ENCODE data around the gene EP300.

The EP300 gene

GRCh38 chr22:41152902-41153301 lies 60.5 kb downstream of the EP300 start:
- no peak for DNase-seq (ENCODE audit: low spot score)
- in situ Hi-C loops (cut with MboI; ENCODE audit: low pct_unique_long_range_greater_than_20kb, low sequenced_read_pairs, unreplicated experiment) = no loop called here
- TF ChIP-seq CTCF (IDR thresholded peaks at IDR 0.05; ENCODE audit: extremely low read depth, insufficient read depth, missing control alignments) = no peak

GRCh38 chr22:41157083-41157482 lies 64.7 kb downstream of the EP300 start:
- in situ Hi-C loops (cut with MboI; ENCODE audit: low pct_unique_long_range_greater_than_20kb, low sequenced_read_pairs, unreplicated experiment) = no loop called here
- no peak for DNase-seq (ENCODE audit: low spot score)
- no peak for TF ChIP-seq CTCF (IDR thresholded peaks at IDR 0.05; ENCODE audit: extremely low read depth, insufficient read depth, missing control alignments)

- DNase-seq (ENCODE audit: low spot score) = no peak
- in situ Hi-C loops (cut with MboI; ENCODE audit: low pct_unique_long_range_greater_than_20kb, low sequenced_read_pairs, unreplicated experiment) = no loop called here
- TF ChIP-seq CTCF (IDR thresholded peaks at IDR 0.05; ENCODE audit: extremely low read depth, insufficient read depth, missing control alignments) = no peak
Measured at GRCh38 chr22:41169157-41169556, 76.8 kb downstream of the EP300 start.

- no peak for TF ChIP-seq CTCF (IDR thresholded peaks at IDR 0.05; ENCODE audit: extremely low read depth, insufficient read depth, missing control alignments)
- no peak for DNase-seq (ENCODE audit: low spot score)
- in situ Hi-C loops (cut with MboI; ENCODE audit: low pct_unique_long_range_greater_than_20kb, low sequenced_read_pairs, unreplicated experiment) = no loop called here
Measured at GRCh38 chr22:41171996-41172395, 79.6 kb downstream of the EP300 start.

- in situ Hi-C loops (cut with MboI; ENCODE audit: low pct_unique_long_range_greater_than_20kb, low sequenced_read_pairs, unreplicated experiment) = no loop called here
- no peak for DNase-seq (ENCODE audit: low spot score)
Measured at GRCh38 chr22:41175546-41175945, 83.2 kb downstream of the EP300 start.

GRCh38 chr22:41177040-41177621 lies 84.7 kb downstream of the EP300 start:
- TF ChIP-seq CTCF (IDR thresholded peaks at IDR 0.05; ENCODE audit: extremely low read depth, insufficient read depth, missing control alignments) = no peak
- in situ Hi-C loops (cut with MboI; ENCODE audit: low pct_unique_long_range_greater_than_20kb, low sequenced_read_pairs, unreplicated experiment) = no loop called here

More at GRCh38 chr22:41175546-41175945, 83.2 kb downstream of the EP300 start:
- TF ChIP-seq CTCF (IDR thresholded peaks at IDR 0.05; ENCODE audit: extremely low read depth, insufficient read depth, missing control alignments) = no peak

More at GRCh38 chr22:41177040-41177621, 84.7 kb downstream of the EP300 start:
- DNase-seq (ENCODE audit: low spot score) = no peak
